ENCODE data around the gene POU4F1. TPM values are rescaled to one million over a fixed set of nuclear protein-coding genes. Genes with fewer than 3 reads are reported as not detected.
"Not testable (repeated sequence)": the region's sequence is repeated elsewhere in the genome, so short reads cannot be mapped to it uniquely, and the experiment has no call there.

POU4F1 gene
- 0.02 and 0.11 TPM in 2 replicates for total RNA-seq

- intact Hi-C loops (cut with micrococcal nuclease), result loop anchor here (1.0 to 5.0 kb wide), 3 partner anchors 8 to 906 kb away; partner anchors contain the start of genes OBI1 and SLAIN1
Observed at GRCh38 chr13:78603240-78603957, at the start of gene POU4F1. POU4F1 (minus strand) TSS chr13:78603552; CDS start chr13:78603326, 226 bp downstream.

- intact Hi-C loops (cut with micrococcal nuclease), result loop anchor here (10.0 kb wide), 1 partner anchor 958 kb away; the partner anchor contains the start of gene SLAIN1
Observed at GRCh38 chr13:78652651-78653050, 49.3 kb upstream of the POU4F1 start.

GRCh38 chr13:78650717-78651083 is 47.3 kb upstream of the POU4F1 start:
- intact Hi-C loops (cut with micrococcal nuclease), result loop anchor here (10.0 kb wide), 1 partner anchor 956 kb away; the partner anchor contains the start of gene SLAIN1

- intact Hi-C loops (cut with micrococcal nuclease), result loop anchor here (10.0 kb wide), 1 partner anchor 955 kb away; the partner anchor contains the start of gene SLAIN1
Observed at GRCh38 chr13:78649997-78650716, 46.8 kb upstream of the POU4F1 start.

GRCh38 chr13:78647109-78647678 is 43.8 kb upstream of the POU4F1 start:
- intact Hi-C loops (cut with micrococcal nuclease), result not testable (repeated sequence)

GRCh38 chr13:78638216-78638615 is 34.9 kb upstream of the POU4F1 start:
- intact Hi-C loops (cut with micrococcal nuclease), result loop anchor here (2.0 kb wide), 1 partner anchor 21 kb away; the partner anchor contains the start of gene OBI1

- intact Hi-C loops (cut with micrococcal nuclease), result no loop called here
Observed at GRCh38 chr13:78636495-78636894, 33.1 kb upstream of the POU4F1 start.

- intact Hi-C loops (cut with micrococcal nuclease), result no loop called here
Observed at GRCh38 chr13:78632996-78633395, 29.6 kb upstream of the POU4F1 start.

- intact Hi-C loops (cut with micrococcal nuclease), result no loop called here
Observed at GRCh38 chr13:78631077-78631476, 27.7 kb upstream of the POU4F1 start.

- intact Hi-C loops (cut with micrococcal nuclease), result no loop called here
Observed at GRCh38 chr13:78630511-78630910, 27.2 kb upstream of the POU4F1 start.

GRCh38 chr13:78625384-78625783 is 22.0 kb upstream of the POU4F1 start:
- intact Hi-C loops (cut with micrococcal nuclease), result no loop called here

GRCh38 chr13:78623132-78623531 is 19.8 kb upstream of the POU4F1 start:
- intact Hi-C loops (cut with micrococcal nuclease), result no loop called here

- intact Hi-C loops (cut with micrococcal nuclease), result no loop called here
Observed at GRCh38 chr13:78620936-78621470, 17.7 kb upstream of the POU4F1 start.

- intact Hi-C loops (cut with micrococcal nuclease), result no loop called here
Observed at GRCh38 chr13:78618411-78618810, 15.1 kb upstream of the POU4F1 start.

- intact Hi-C loops (cut with micrococcal nuclease), result loop anchor here (2.0 kb wide), 1 partner anchor 48 kb away; the partner anchor contains the start of gene OBI1
Observed at GRCh38 chr13:78611040-78611439, 7.7 kb upstream of the POU4F1 start.

- intact Hi-C loops (cut with micrococcal nuclease), result loop anchor here (2.0 kb wide), 1 partner anchor 48 kb away; the partner anchor contains the start of gene OBI1
Observed at GRCh38 chr13:78610381-78610883, 7.1 kb upstream of the POU4F1 start.

GRCh38 chr13:78609464-78610205 is 6.3 kb upstream of the POU4F1 start:
- intact Hi-C loops (cut with micrococcal nuclease), result loop anchor here (2.0 to 5.0 kb wide), 3 partner anchors 17 to 1733 kb away; partner anchors contain the start of genes OBI1 and SPRY2

GRCh38 chr13:78608688-78609463 is 5.5 kb upstream of the POU4F1 start:
- intact Hi-C loops (cut with micrococcal nuclease), result loop anchor here (2.0 to 5.0 kb wide), 2 partner anchors 16 to 1733 kb away; partner anchors contain the start of gene SPRY2

GRCh38 chr13:78608252-78608687 is 4.9 kb upstream of the POU4F1 start:
- intact Hi-C loops (cut with micrococcal nuclease), result loop anchor here (2.0 to 5.0 kb wide), 2 partner anchors 15 to 1734 kb away; partner anchors contain the start of gene SPRY2

Measured in T-helper 2 cell treated with Interferon-gamma antibody and Interleukin-4, amounts not matched to agents 100 ng/mL and 5 ng/mL, for 36 hours (primary cell).